ENCODE data around the gene KICS2.
"Not testable (repeated sequence)": the region's sequence is repeated elsewhere in the genome, so short reads cannot be mapped to it uniquely, and the experiment has no call there.

KICS2 gene

GRCh38 chr12:64212119-64212746 is 9.9 kb downstream of the KICS2 start:
- DNase-seq, result no peak

GRCh38 chr12:64207453-64207852 is 14.6 kb downstream of the KICS2 start:
- no peak for DNase-seq

GRCh38 chr12:64205542-64205941 is 16.6 kb downstream of the KICS2 start:
- no peak for DNase-seq

GRCh38 chr12:64203775-64204174 is 18.3 kb downstream of the KICS2 start:
- DNase-seq, result no peak

DNA sequence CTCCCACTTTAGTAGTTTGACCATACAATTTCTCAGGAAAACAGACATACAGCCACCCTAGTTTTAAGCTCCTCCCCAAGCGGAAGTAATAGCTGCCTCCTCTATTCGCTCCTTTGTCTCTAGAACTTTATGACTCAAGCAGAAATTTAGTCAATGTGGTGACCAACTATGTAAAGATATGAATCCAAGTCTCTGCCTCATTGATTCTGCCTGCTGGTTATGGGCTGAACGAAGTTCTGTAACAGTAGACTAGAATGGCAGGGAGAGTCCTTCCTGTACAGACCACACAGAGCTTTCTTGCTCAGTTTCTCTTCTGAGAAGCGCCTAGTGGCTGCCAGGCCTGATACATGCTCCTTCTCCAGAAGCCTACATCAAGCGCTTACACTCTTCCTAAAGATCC is 19.1 kb downstream of the KICS2 start:
- no peak for DNase-seq

DNA sequence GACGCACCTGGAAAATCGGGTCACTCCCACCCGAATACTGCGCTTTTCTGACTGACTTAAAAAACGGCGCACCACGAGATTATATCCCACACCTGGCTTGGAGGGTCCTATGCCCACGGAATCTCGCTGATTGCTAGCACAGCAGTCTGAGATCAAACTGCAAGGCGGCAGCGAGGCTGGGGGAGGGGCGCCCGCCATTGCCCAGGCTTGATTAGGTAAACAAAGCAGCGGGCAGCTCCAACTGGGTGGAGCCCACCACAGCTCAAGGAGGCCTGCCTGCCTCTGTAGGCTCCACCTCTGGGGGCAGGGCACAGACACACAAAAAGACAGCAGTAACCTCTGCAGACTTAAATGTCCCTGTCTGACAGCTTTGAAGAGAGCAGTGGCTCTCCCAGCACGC is 26.3 kb downstream of the KICS2 start:
- DNase-seq, result not testable (repeated sequence)

GRCh38 chr12:64194333-64195149 is 27.6 kb downstream of the KICS2 start:
- no peak for DNase-seq

DNA sequence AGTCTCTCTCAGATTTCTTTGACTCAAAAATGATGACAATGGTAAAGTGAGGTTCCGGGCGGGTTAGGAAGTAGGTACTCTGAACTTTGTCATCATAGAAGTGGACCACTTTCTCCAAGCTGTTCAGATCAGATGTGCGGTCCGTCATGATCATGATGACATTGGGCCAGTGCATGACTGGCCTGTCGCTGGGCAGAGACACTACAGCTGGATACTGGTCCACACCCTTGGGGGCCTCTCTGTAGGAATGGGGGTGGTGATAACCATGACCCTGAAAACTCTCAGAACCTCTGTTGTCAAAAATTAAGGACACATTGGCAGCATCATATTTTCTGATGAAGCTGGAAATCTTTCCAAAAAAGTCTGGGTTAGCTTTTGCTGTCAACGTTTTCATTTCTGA is 28.2 kb downstream of the KICS2 start:
- DNase-seq, result no peak

DNA sequence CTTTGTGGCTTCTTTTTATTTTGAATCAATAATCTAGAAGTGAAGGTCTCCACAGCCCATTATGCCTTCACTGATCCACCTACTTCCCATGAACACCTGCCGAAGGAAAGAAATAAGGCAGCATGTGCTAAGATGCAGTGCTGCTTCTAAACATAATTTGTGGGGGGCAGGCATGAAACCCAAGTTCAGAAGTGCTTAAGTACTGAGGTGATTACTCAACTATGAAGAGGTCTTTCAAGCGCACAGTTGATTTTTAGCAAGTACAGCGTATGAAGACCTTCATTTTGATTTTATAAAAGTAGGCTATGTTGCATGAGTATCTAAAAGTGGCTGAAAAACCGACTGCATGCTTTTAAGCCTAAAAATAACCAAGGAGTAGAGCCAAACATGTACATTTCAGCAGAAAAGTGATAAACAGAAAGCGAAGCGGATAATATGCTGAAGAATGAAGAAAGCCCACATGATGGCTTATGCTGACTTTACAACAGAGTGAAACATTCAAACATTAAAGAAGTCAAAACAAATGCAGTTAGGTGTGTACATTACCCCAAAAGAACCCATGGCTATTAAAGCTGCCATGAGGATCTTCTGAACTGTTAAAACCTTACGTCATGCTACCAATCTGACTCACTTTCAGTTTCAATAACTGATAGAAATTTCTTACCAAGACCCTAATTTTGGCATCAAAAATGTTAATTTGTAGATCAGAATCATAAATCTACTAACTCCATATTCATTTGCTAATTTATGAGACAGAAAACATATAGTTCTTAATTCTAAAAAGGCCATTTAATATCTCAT is 29.3 kb downstream of the KICS2 start:
- no peak for DNase-seq

DNA sequence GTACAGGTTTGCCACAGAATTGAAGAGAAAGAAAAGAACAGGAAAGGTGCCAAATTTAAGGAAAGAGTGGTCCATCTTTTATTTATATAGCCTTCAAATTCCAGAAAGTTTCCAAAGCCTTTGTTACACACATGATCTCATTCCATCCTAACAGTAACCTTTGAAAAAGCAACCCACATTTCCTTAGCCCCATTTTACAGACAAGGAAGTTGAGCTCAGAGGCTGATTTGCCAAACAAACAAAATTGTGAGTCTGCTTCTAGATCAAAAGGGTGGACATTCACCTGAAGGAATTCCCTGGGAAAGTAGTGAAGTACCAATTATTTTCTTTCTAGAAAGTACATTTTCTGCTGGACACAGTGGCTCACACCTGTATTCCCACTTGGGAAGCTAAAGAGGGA is 32.0 kb downstream of the KICS2 start:
- DNase-seq, result no peak

DNA sequence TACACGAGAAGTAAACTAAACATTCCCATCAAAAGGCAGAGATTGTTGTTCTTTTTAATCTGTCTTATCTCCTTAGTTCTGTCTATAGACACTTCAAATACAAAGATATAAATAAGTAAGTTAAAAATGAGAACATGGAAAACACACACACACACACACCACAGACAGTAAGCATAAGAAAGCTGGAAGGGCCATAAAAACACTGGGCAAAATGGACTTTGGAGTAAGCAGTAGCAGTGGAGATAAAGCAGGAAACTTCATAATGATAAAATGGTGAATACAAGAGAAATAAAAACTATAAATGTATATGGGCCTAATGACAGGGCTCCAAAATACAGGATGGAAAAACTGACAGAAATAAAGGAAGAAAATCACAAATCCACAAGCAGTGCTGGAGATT is 32.6 kb downstream of the KICS2 start:
- no peak for DNase-seq

GRCh38 chr12:64187794-64188193 is 34.3 kb downstream of the KICS2 start:
- DNase-seq, result no peak

- no peak for DNase-seq
Measured at GRCh38 chr12:64187370-64187769, 34.7 kb downstream of the KICS2 start.

- DNase-seq, result no peak
Measured at GRCh38 chr12:64186789-64187188, 35.3 kb downstream of the KICS2 start.

GRCh38 chr12:64184216-64184615 is 37.9 kb downstream of the KICS2 start:
- DNase-seq, result no peak

DNA sequence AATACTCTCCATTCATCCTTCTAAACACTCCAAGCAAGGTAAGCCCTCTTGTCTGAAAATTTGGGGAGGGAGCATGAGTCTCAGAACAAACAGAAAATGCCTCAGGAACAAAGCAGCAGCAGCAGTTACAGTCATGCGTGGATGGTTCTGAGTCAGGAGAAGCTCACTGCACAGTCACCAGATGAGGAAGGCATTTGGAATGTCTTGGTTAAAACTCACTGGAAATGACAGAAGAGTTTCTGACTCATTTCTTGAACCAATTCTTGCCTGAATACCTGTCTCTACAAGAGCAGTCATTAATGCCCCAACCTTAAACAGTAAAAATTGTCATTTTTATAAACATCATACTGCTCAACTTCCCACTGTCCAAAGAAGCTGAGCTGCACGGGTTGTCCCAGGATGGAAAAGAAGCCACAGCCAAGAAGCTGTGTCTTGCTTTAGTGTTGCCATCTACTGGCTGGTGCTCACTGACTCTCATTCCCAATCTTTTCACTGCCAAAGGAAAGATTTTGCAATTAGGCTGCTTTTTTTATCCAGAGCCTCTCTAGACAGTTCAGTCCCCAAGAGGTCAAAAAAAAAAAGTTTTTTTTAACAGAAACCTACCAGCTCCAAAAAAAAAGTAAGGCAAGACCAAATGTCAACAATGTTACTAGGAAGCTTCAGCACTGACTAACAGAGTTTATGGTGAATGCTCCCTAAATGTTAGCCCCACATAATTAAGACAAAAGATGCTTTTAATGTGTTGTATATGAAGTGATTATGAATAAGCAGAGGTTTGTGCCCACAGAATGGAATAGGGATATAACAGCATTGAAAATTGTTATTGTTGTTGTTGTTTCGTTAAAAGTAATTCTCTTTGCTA is 40.4 kb downstream of the KICS2 start:
- DNase-seq, result peak; percentile 79

DNA sequence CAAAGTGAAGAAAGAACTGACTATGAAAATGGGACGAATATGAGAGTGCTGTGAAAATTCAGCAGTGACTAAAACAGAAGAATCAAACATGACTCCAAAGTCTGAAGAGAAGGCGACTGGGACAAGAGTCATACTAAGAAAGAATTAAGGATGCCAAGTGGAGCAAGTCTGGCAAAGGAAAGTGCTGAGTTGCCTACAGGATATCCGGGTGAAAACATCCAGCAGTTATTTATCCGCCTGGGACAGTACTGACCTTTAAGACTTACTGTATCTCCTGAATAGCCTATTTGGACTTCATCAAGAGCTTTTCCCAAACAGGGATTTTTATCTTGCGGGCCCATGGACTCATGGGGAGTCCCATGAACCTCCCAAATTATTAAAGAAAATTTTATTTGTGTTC is 41.1 kb downstream of the KICS2 start:
- DNase-seq, result no peak

- DNase-seq, result no peak
Measured at GRCh38 chr12:64178122-64178521, 44.0 kb downstream of the KICS2 start.

DNA sequence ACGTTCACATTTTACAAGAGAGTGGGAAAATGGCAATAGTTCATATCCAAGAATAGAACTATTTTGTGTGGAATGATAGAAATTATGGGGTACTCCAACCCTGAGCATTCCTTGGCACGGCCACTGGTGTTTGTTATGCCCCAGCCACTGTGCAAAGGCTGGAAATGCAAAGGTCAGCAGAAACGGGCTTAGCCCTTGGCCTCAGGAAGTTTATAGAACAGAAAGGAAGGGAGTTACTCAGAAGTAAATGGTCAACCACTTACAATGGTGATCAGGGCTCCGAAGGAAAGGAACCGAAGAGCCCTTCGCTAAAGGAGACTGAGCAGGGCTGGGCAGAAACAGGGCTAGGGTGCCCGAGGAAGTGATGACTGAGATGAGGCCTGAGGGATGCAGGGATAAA is 45.1 kb downstream of the KICS2 start:
- no peak for DNase-seq

DNA sequence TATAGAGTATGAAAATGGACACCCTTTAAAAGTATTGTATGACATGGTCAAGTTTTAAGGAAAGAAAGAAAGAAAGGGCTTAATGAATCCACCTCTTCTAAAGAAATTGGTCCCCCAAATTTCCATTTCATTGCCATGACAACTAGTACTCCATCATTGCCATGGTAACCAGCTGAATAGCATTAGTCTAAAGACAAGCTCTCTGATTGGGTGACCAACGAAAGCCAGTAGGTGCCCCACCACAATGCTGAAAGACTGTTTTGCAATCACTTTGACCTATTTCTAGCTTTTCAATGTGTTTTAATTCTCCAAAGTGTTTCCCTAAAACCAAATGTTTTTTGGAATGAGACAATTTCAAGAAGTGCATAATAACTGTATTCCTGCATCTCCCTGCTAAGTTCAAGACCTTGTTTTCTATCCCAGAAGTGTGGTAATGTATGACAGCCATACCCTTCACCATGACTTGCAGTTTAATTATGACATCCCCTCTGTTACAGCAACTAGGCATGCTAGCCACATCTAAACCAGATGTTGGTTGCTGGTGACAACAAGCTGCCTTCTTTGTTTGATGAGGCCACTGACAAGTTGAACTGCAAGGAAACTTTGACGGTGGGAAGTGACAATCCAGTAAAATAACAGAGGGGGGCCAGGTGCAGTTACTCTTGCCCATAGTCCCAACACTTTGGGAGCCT is 46.7 kb downstream of the KICS2 start:
- peak; percentile 61 for DNase-seq

GRCh38 chr12:64173456-64173855 is 48.6 kb downstream of the KICS2 start:
- DNase-seq, result no peak
